Astrocyte (in vitro differentiated cells and primary cell): ENCODE measurements around the gene TPM1. TPM values are rescaled to one million over a fixed set of nuclear protein-coding genes. Genes with fewer than 3 reads are reported as not detected.

Source experiments
- DNase-seq: peaks from one replicate; pipeline ENCODE4 v3.0.0-alpha.2; 2010; ENCODE audit warnings: low read depth
- FAIRE-seq: peaks from 2 replicates; lab custom pipeline; 2011; peaks lifted over from hg19 to GRCh38; lab: Jason Lieb, UNC
- H2AFZ ChIP-seq: 2 replicates; pipeline ENCODE4 v1.6.0; 2012; ENCODE audit warnings: low read depth, low read length, inconsistent platforms
- H3K27ac ChIP-seq: 2 replicates; pipeline ENCODE4 v1.5.1; 2011; ENCODE audit warnings: low read depth, low read length, inconsistent platforms
- H3K27me3 ChIP-seq: 2 replicates; pipeline ENCODE4 v1.6.0; 2011; ENCODE audit warnings: low read length, inconsistent platforms; ENCODE audit not compliant: insufficient read depth
- H3K36me3 ChIP-seq: 2 replicates; pipeline ENCODE4 v1.5.1; 2011; ENCODE audit warnings: low read length, inconsistent platforms; ENCODE audit not compliant: insufficient read depth
- H3K4me1 ChIP-seq: 2 replicates; pipeline ENCODE4 v1.5.1; 2011; ENCODE audit warnings: low read length, inconsistent platforms; ENCODE audit not compliant: insufficient read depth
- H3K4me2 ChIP-seq: 2 replicates; pipeline ENCODE4 v1.6.0; 2012; ENCODE audit warnings: low read length, inconsistent platforms
- H3K4me3 ChIP-seq: 2 replicates; pipeline ENCODE4 v1.5.1; 2011; ENCODE audit warnings: low read depth, mild to moderate bottlenecking, low read length, inconsistent platforms; ENCODE audit not compliant: insufficient read depth
- H3K79me2 ChIP-seq: 2 replicates; pipeline ENCODE4 v1.6.0; 2012; ENCODE audit warnings: mild to moderate bottlenecking, low read length, inconsistent platforms; ENCODE audit not compliant: insufficient read depth
- H3K9ac ChIP-seq: 2 replicates; pipeline ENCODE4 v1.6.0; 2012; ENCODE audit warnings: mild to moderate bottlenecking, low read length, inconsistent platforms
- H3K9me3 ChIP-seq: 2 replicates; pipeline ENCODE4 v1.5.1; 2012; ENCODE audit warnings: low read depth, mild to moderate bottlenecking, low read length, inconsistent platforms; ENCODE audit not compliant: insufficient read depth
- H4K20me1 ChIP-seq: 2 replicates; pipeline ENCODE4 v1.6.0; 2012; ENCODE audit warnings: low read length, inconsistent platforms; ENCODE audit not compliant: insufficient read depth
- H3K27ac Mint-ChIP-seq: one replicate; pipeline ENCODE4 v1.8.0; 2021; ENCODE audit warnings: mild to moderate bottlenecking, mixed read lengths; ENCODE audit not compliant: unreplicated experiment
- H3K27me3 Mint-ChIP-seq: one replicate; pipeline ENCODE4 v1.8.0; 2021; ENCODE audit warnings: low read depth, mixed read lengths; ENCODE audit not compliant: unreplicated experiment
- H3K36me3 Mint-ChIP-seq: one replicate; pipeline ENCODE4 v1.8.0; 2021; ENCODE audit warnings: low read depth, mixed read lengths; ENCODE audit not compliant: unreplicated experiment
- H3K4me1 Mint-ChIP-seq: one replicate; pipeline ENCODE4 v1.8.0; 2021; ENCODE audit warnings: low read depth, mixed read lengths; ENCODE audit not compliant: unreplicated experiment
- H3K4me3 Mint-ChIP-seq: one replicate; pipeline ENCODE4 v1.8.0; 2021; ENCODE audit warnings: mild to moderate bottlenecking, moderate library complexity, mixed read lengths; ENCODE audit not compliant: unreplicated experiment
- H3K9me3 Mint-ChIP-seq: one replicate; pipeline ENCODE4 v1.8.0; 2021; ENCODE audit warnings: mild to moderate bottlenecking, mixed read lengths; ENCODE audit not compliant: unreplicated experiment
- EZH2 ChIP-seq: IDR thresholded peaks from 2 replicates; pipeline ENCODE4 v1.6.1; 2012; ENCODE audit warnings: mild to moderate bottlenecking, low read length, inconsistent platforms; ENCODE audit not compliant: insufficient read depth
- total RNA-seq: library from RNA; stranded (reverse); gene quantifications from 2 replicates; pipeline ENCODE4 v1.2.1, GENCODE V29; 2021
- TF ChIP-seq, protein P1 (sequence below): IDR thresholded peaks from 2 replicates; pipeline ENCODE4 v1.5.1; 2011; ENCODE audit warnings: low read depth, mild to moderate bottlenecking, inconsistent platforms, low read length, moderate library complexity; ENCODE audit not compliant: insufficient read depth

TPM1 gene
- total RNA-seq, 1 donor from 2014 or later = 2,922 TPM

DNA sequence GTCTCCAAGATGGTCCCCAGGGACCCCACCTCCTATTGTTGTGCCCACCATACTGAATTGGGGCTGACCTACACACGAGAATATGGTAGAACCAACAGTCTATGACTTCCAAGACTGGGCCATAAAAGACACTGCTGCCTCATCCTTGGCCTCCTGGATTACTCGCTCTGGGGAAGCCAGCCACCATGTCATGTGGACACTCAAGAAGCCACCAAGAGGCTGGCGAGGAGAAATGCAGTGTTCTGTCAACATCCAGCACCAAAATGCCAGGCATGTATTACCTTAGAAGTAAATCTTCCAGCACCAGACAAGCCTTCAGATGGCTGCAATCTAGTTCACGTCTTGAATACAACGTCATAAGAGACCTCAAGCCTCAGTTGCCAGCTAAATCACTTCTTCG lies 17.1 kb upstream of the TPM1 start:
- Mint-ChIP-seq H3K4me1 (peaks cover 26% of the 10 kb centered on the region), H3K9me3 (peaks cover 3% of the 10 kb centered on the region), H3K4me3 (no peak overlapping the region), H3K36me3 (no peaks in the 10 kb centered on the region), H3K27me3 (no peaks in the 10 kb centered on the region), H3K27ac (no peak overlapping the region)
- Histone ChIP-seq H3K9ac (no peak overlapping the region), H3K4me2 (no peak overlapping the region), H3K36me3 (no peaks in the 10 kb centered on the region), H4K20me1 (no peaks in the 10 kb centered on the region), H3K27me3 (no peaks in the 10 kb centered on the region), H3K27ac (no peak overlapping the region), H2AFZ (no peak overlapping the region), H3K4me1 (peaks cover 26% of the 10 kb centered on the region), H3K79me2 (no peaks in the 10 kb centered on the region), H3K4me3 (no peak overlapping the region), H3K9me3 (no peaks in the 10 kb centered on the region)
- no peak for DNase-seq
- no peak for TF ChIP-seq EZH2
- TF ChIP-seq, protein P1, sequence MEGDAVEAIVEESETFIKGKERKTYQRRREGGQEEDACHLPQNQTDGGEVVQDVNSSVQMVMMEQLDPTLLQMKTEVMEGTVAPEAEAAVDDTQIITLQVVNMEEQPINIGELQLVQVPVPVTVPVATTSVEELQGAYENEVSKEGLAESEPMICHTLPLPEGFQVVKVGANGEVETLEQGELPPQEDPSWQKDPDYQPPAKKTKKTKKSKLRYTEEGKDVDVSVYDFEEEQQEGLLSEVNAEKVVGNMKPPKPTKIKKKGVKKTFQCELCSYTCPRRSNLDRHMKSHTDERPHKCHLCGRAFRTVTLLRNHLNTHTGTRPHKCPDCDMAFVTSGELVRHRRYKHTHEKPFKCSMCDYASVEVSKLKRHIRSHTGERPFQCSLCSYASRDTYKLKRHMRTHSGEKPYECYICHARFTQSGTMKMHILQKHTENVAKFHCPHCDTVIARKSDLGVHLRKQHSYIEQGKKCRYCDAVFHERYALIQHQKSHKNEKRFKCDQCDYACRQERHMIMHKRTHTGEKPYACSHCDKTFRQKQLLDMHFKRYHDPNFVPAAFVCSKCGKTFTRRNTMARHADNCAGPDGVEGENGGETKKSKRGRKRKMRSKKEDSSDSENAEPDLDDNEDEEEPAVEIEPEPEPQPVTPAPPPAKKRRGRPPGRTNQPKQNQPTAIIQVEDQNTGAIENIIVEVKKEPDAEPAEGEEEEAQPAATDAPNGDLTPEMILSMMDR = no peak
- FAIRE-seq = no peak

DNA sequence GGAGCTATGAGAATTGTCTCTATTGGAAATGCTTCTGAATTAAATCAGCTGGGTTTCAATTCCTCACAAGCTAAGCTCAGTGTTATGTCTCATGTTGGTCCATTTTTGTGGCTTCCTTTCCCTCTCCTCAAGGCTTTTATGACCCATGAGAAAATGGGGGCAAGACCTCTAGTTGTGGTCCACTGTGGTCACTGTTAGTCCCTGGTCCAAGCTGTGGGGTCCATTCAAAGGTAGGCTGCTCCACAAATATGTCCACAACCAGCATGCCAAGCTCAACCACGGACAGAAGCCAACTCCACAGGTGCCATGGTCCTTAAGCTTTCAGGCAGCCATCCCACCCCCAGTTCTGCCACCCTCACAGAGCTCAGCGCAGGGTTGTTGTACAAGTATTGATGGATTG lies 14.9 kb upstream of the TPM1 start:
- DNase-seq (no peak), FAIRE-seq (no peak)
- H3K4me2 ChIP-seq = no peak overlapping the region
- H3K4me3 ChIP-seq = no peak overlapping the region
- H3K27me3 ChIP-seq = no peaks in the 10 kb centered on the region
- H2AFZ ChIP-seq = no peak overlapping the region
- H3K9ac ChIP-seq = no peak overlapping the region
- Mint-ChIP-seq H3K36me3 (no peaks in the 10 kb centered on the region), H3K4me1 (peaks cover 28% of the 10 kb centered on the region), H3K27ac (no peak overlapping the region), H3K9me3 (peaks cover 3% of the 10 kb centered on the region), H3K4me3 (no peak overlapping the region), H3K27me3 (no peaks in the 10 kb centered on the region)
- no peak overlapping the region for H3K27ac ChIP-seq
- no peaks in the 10 kb centered on the region for H3K36me3 ChIP-seq
- TF ChIP-seq EZH2 = no peak
- TF ChIP-seq, protein P1 = no peak
- no peaks in the 10 kb centered on the region for H3K79me2 ChIP-seq
- no peaks in the 10 kb centered on the region for H3K9me3 ChIP-seq
- H4K20me1 ChIP-seq = no peaks in the 10 kb centered on the region
- peaks cover 13% of the 10 kb centered on the region for H3K4me1 ChIP-seq

DNA sequence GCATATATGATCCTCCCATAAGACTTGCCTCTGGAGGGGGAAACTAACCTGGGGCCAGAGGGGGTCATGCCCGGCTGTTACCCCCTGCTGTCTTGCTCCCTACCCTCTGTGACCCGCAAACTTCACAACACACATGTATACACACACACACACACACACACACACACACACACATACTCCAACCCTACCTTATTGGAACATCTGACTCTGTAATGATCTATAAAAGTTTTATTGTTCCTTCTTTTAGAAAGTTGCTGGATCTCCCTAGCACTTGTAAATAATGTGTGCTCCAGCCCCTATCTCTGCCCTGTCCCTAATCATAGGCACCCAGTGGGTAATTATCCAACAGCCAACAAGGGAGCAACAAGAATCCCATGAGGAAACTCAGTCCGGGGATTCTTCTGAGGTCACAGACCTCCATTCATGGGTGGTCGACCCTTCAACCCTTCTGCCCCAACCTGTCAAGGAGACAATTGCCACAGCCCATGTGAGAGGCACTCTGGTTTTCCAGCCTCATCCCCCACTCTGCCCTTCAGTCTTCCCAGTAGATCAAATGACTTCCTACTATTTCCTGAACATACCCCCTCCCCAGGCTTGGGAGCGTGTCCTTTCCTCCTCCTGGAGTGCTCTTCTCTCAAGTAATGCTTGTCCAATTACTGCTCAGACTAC lies 14.0 kb upstream of the TPM1 start:
- no peaks in the 10 kb centered on the region for H4K20me1 ChIP-seq

More for the DNA sequence above, 14.0 kb upstream of the TPM1 start:
- DNase-seq (no peak), FAIRE-seq (no peak)
- Histone ChIP-seq H3K36me3 (no peaks in the 10 kb centered on the region), H3K9me3 (no peaks in the 10 kb centered on the region), H3K4me2 (no peak overlapping the region), H3K9ac (no peak overlapping the region), H3K79me2 (no peaks in the 10 kb centered on the region), H2AFZ (no peak overlapping the region), H3K4me3 (no peak overlapping the region), H3K27ac (no peak overlapping the region), H3K27me3 (no peaks in the 10 kb centered on the region), H3K4me1 (peaks cover 5% of the 10 kb centered on the region)
- H3K4me1 Mint-ChIP-seq = peaks cover 21% of the 10 kb centered on the region
- H3K27me3 Mint-ChIP-seq = no peaks in the 10 kb centered on the region
- H3K9me3 Mint-ChIP-seq = peaks cover 3% of the 10 kb centered on the region
- H3K27ac Mint-ChIP-seq = no peak overlapping the region
- no peaks in the 10 kb centered on the region for H3K36me3 Mint-ChIP-seq
- TF ChIP-seq EZH2 = no peak
- TF ChIP-seq, protein P1 = no peak
- no peak overlapping the region for H3K4me3 Mint-ChIP-seq
